ENCODE data around the gene MBLAC1. TPM values are rescaled to one million over a fixed set of nuclear protein-coding genes. Genes with fewer than 3 reads are reported as not detected.
"Not testable (repeated sequence)": the region's sequence is repeated elsewhere in the genome, so short reads cannot be mapped to it uniquely, and the experiment has no call there.

The MBLAC1 gene
- total RNA-seq, 2 experiments from 2014 or later = 4.8 to 6.5 TPM

- Mint-ChIP-seq H3K9me3 (no peaks in the 10 kb centered on the region), H3K4me1 (peaks cover 16% of the 10 kb centered on the region), H3K27me3 (no peaks in the 10 kb centered on the region), H3K36me3 (peaks cover 9% of the 10 kb centered on the region), H3K27ac (peak within 1 kb of the TSS; percentile 88), H3K4me3 (peak within 1 kb of the TSS; percentile 87)
- peak; percentile 68 for ATAC-seq (ENCODE audit: low read depth)
- POLR2A ChIA-PET = interaction anchor here (0.6 to 2.0 kb wide), 9 partner anchors 9 to 1098 kb away, joined by 3 to 28 read pairs (median 3); partner anchors contain the start of genes AP4M1, COPS6, MCM7 and TRIM4
- DNase-seq = peak; percentile 93
Measured at GRCh38 chr7:100119072-100119969, 7.4 kb upstream of the MBLAC1 start, which contains the start of the genes CNPY4 and TAF6. Gene CNPY4 (plus strand): TSS chr7:100119634. CDS start chr7:100119745, 111 bp downstream. Gene TAF6 (minus strand): TSS chr7:100119358. CDS start chr7:100114209, 5,149 bp downstream.

- peak; percentile 73 for DNase-seq
- Mint-ChIP-seq H3K4me3 (peak overlapping the region; percentile 87), H3K36me3 (peaks cover 13% of the 10 kb centered on the region), H3K9me3 (no peaks in the 10 kb centered on the region), H3K27me3 (no peaks in the 10 kb centered on the region), H3K27ac (peak overlapping the region; percentile 88), H3K4me1 (peaks cover 24% of the 10 kb centered on the region)
- peak; percentile 69 for ATAC-seq (ENCODE audit: low read depth)
- POLR2A ChIA-PET = interaction anchor here (0.6 to 2.0 kb wide), 10 partner anchors 8 to 1098 kb away, joined by 3 to 28 read pairs (median 3); partner anchors contain the start of genes AP4M1, COPS6, MCM7 and TRIM4
Measured at GRCh38 chr7:100119970-100120732, 6.6 kb upstream of the MBLAC1 start.

- no peak for ATAC-seq (ENCODE audit: low read depth)
- Mint-ChIP-seq H3K27me3 (no peaks in the 10 kb centered on the region), H3K36me3 (peaks cover 13% of the 10 kb centered on the region), H3K9me3 (no peaks in the 10 kb centered on the region), H3K4me1 (peaks cover 25% of the 10 kb centered on the region), H3K27ac (peak overlapping the region; percentile 88), H3K4me3 (peak overlapping the region; percentile 87)
- DNase-seq = no peak
- POLR2A ChIA-PET = interaction anchor here (0.7 to 2.0 kb wide), 7 partner anchors 8 to 201 kb away, joined by 3 to 28 read pairs (median 3); partner anchors contain the start of genes AP4M1, COPS6, MCM7 and TRIM4
Measured at GRCh38 chr7:100120733-100121036, 6.1 kb upstream of the MBLAC1 start.

- no peak overlapping the region for H3K4me3 Mint-ChIP-seq
- no peaks in the 10 kb centered on the region for H3K9me3 Mint-ChIP-seq
- H3K4me1 Mint-ChIP-seq = peaks cover 23% of the 10 kb centered on the region
- no peak for ATAC-seq (ENCODE audit: low read depth)
- POLR2A ChIA-PET = interaction anchor here (1.4 kb wide), 1 partner anchor 21 kb away, joined by 6 read pairs; the partner anchor contains the start of genes AP4M1 and MCM7
- H3K36me3 Mint-ChIP-seq = peaks cover 8% of the 10 kb centered on the region
- no peaks in the 10 kb centered on the region for H3K27me3 Mint-ChIP-seq
- no peak overlapping the region for H3K27ac Mint-ChIP-seq
- DNase-seq = no peak
Measured at GRCh38 chr7:100122067-100122466, 4.7 kb upstream of the MBLAC1 start.

- Mint-ChIP-seq H3K27ac (no peak overlapping the region), H3K36me3 (peaks cover 8% of the 10 kb centered on the region), H3K27me3 (no peaks in the 10 kb centered on the region), H3K4me1 (peaks cover 23% of the 10 kb centered on the region), H3K4me3 (no peak overlapping the region), H3K9me3 (no peaks in the 10 kb centered on the region)
- ATAC-seq (ENCODE audit: low read depth) = no peak
- no peak for DNase-seq
- POLR2A ChIA-PET = interaction anchor here (0.7 to 1.4 kb wide), 2 partner anchors 21 to 25 kb away, joined by 5 to 6 read pairs; partner anchors contain the start of genes AP4M1 and MCM7
Measured at GRCh38 chr7:100122568-100122967, 4.2 kb upstream of the MBLAC1 start.

GRCh38 chr7:100124301-100125230 lies 2.2 kb upstream of the MBLAC1 start:
- H3K36me3 Mint-ChIP-seq = peaks cover 8% of the 10 kb centered on the region
- peaks cover 26% of the 10 kb centered on the region for H3K4me1 Mint-ChIP-seq
- POLR2A ChIA-PET = interaction anchor here (0.7 to 5.4 kb wide), 5 partner anchors 23 to 205 kb away, joined by 3 to 89 read pairs (median 5); partner anchors contain the start of genes AP4M1, MCM7 and TRIM4
- no peaks in the 10 kb centered on the region for H3K9me3 Mint-ChIP-seq
- DNase-seq (no peak), ATAC-seq (ENCODE audit: low read depth) (no peak)
- H3K27me3 Mint-ChIP-seq = no peaks in the 10 kb centered on the region
- H3K4me3 Mint-ChIP-seq = peak overlapping the region; percentile 100
- H3K27ac Mint-ChIP-seq = peak overlapping the region; percentile 71

- ATAC-seq (ENCODE audit: low read depth) (peak; percentile 35), DNase-seq (no peak)
- Mint-ChIP-seq H3K36me3 (peaks cover 8% of the 10 kb centered on the region), H3K9me3 (no peaks in the 10 kb centered on the region), H3K27me3 (no peaks in the 10 kb centered on the region), H3K4me3 (peak overlapping the region; percentile 100), H3K4me1 (peaks cover 23% of the 10 kb centered on the region), H3K27ac (peak overlapping the region; percentile 100)
- POLR2A ChIA-PET = interaction anchor here (0.6 to 5.4 kb wide), 10 partner anchors 11 to 546 kb away, joined by 3 to 89 read pairs (median 4); partner anchors contain the start of genes AP4M1, LAMTOR4, MCM7 and MEPCE
Measured at GRCh38 chr7:100126239-100126930, 382 bp upstream of the MBLAC1 start.

GRCh38 chr7:100127866-100128636 lies 1.3 kb downstream of the MBLAC1 start:
- POLR2A ChIA-PET = interaction anchor here (0.6 to 5.4 kb wide), 14 partner anchors 8 to 301 kb away, joined by 3 to 89 read pairs (median 4); partner anchors contain the start of genes AP4M1, LAMTOR4, MCM7 and MEPCE
- ATAC-seq (ENCODE audit: low read depth) = peak; percentile 17
- H3K4me1 Mint-ChIP-seq = peaks cover 29% of the 10 kb centered on the region

GRCh38 chr7:100128637-100128963 lies 1.8 kb downstream of the MBLAC1 start:
- Mint-ChIP-seq H3K4me1 (peaks cover 29% of the 10 kb centered on the region), H3K36me3 (peaks cover 4% of the 10 kb centered on the region), H3K27me3 (no peaks in the 10 kb centered on the region), H3K9me3 (no peaks in the 10 kb centered on the region), H3K27ac (peak overlapping the region; percentile 100), H3K4me3 (peak overlapping the region; percentile 100)
- POLR2A ChIA-PET = interaction anchor here (0.6 to 5.4 kb wide), 15 partner anchors 8 to 301 kb away, joined by 3 to 89 read pairs (median 4); partner anchors contain the start of genes AP4M1, LAMTOR4, MCM7 and MEPCE
- no peak for ATAC-seq (ENCODE audit: low read depth)
- no peak for DNase-seq

More at GRCh38 chr7:100127866-100128636, 1.3 kb downstream of the MBLAC1 start:
- Mint-ChIP-seq H3K27ac (peak overlapping the region; percentile 100), H3K36me3 (peaks cover 4% of the 10 kb centered on the region), H3K27me3 (no peaks in the 10 kb centered on the region), H3K9me3 (no peaks in the 10 kb centered on the region), H3K4me3 (peak overlapping the region; percentile 100)
- DNase-seq = no peak

- POLR2A ChIA-PET = interaction anchor here (0.6 to 1.1 kb wide), 3 partner anchors 30 to 134 kb away, joined by 3 read pairs; no protein-coding TSS in a partner anchor
- DNase-seq; H3K9me3 Mint-ChIP-seq; ATAC-seq (ENCODE audit: low read depth); H3K4me3 Mint-ChIP-seq; H3K27ac Mint-ChIP-seq; H3K27me3 Mint-ChIP-seq; H3K36me3 Mint-ChIP-seq: not testable (repeated sequence)
- H3K4me1 Mint-ChIP-seq = peaks cover 18% of the 10 kb centered on the region
Measured at GRCh38 chr7:100130220-100130607, 3.4 kb downstream of the MBLAC1 start.
